ENCODE measurements around the gene SLC22A23. TPM values are rescaled to one million over a fixed set of nuclear protein-coding genes. Genes with fewer than 3 reads are reported as not detected.

SLC22A23 gene
- polyA plus RNA-seq, 1 donor (not counting 4 experiments of a cell fraction or from before 2014, with no cell fraction given): 4.3 TPM

GRCh38 chr6:3402310-3403237, 54.3 kb downstream of the SLC22A23 start:
- Histone ChIP-seq H3K79me2 (ENCODE audit: control insufficient read depth, insufficient read depth, low read length) (no peaks in the 10 kb centered on the region), H3K9me1 (ENCODE audit: control insufficient read depth, extremely low read depth, insufficient read depth, low read length) (no peaks in the 10 kb centered on the region), H3K4me3 (ENCODE audit: control insufficient read depth in 2 of 3, extremely low read depth in 1 of 3, insufficient read depth in 2 of 3, low read depth in 1 of 3, low read length in 3 of 3) (peak overlapping the region in 2 of 3 experiments; percentile 9 to 42), H3K9me3 (ENCODE audit: control insufficient read depth, low read depth, low read length) (no peaks in the 10 kb centered on the region), H3K4me2 (ENCODE audit: control insufficient read depth, extremely low read depth, insufficient read depth, low read depth, low read length) (peak overlapping the region; percentile 79), H4K20me1 (ENCODE audit: control insufficient read depth, extremely low read depth, insufficient read depth, low read length) (no peaks in the 10 kb centered on the region), H3K27me3 (ENCODE audit: control insufficient read depth, extremely low read depth, insufficient read depth, low read length) (no peaks in the 10 kb centered on the region), H2AFZ (ENCODE audit: control insufficient read depth, low read length) (peak overlapping the region; percentile 67), H3K4me1 (ENCODE audit: control insufficient read depth, extremely low read depth, insufficient read depth, low read length) (peaks cover 25% of the 10 kb centered on the region), H3K27ac (ENCODE audit: control insufficient read depth, insufficient read depth, low read length) (peak overlapping the region; percentile 67), H3K9ac (ENCODE audit: control insufficient read depth, extremely low read depth, insufficient read depth, low read length) (peak overlapping the region; percentile 23), H3K36me3 (ENCODE audit: control insufficient read depth in 2 of 2, extremely low read depth in 1 of 2, insufficient read depth in 2 of 2, low read length in 2 of 2) (peaks cover 0 to 1% of the 10 kb centered on the region in 2 experiments)
- DNase-seq (ENCODE audit: low read depth, low spot score) (peak; percentile 89), FAIRE-seq (peak; percentile 89)
- dilution Hi-C loops (cut with MboI; ENCODE audit: extremely low pct_ligation_motif_present, low sequenced_read_pairs): loop anchor here (25.0 kb wide), 1 partner anchor 310 kb away; no protein-coding TSS in a partner anchor
- TF ChIP-seq EZH2 (IDR thresholded peaks at IDR 0.05; ENCODE audit: low read length): no peak
- TF ChIP-seq, protein P1, sequence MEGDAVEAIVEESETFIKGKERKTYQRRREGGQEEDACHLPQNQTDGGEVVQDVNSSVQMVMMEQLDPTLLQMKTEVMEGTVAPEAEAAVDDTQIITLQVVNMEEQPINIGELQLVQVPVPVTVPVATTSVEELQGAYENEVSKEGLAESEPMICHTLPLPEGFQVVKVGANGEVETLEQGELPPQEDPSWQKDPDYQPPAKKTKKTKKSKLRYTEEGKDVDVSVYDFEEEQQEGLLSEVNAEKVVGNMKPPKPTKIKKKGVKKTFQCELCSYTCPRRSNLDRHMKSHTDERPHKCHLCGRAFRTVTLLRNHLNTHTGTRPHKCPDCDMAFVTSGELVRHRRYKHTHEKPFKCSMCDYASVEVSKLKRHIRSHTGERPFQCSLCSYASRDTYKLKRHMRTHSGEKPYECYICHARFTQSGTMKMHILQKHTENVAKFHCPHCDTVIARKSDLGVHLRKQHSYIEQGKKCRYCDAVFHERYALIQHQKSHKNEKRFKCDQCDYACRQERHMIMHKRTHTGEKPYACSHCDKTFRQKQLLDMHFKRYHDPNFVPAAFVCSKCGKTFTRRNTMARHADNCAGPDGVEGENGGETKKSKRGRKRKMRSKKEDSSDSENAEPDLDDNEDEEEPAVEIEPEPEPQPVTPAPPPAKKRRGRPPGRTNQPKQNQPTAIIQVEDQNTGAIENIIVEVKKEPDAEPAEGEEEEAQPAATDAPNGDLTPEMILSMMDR (optimal IDR thresholded peaks at IDR 0.05 in 1 of 3, IDR thresholded peaks at IDR 0.05 in 1 of 3, conservative IDR thresholded peaks at IDR 0.05 in 1 of 3; ENCODE audit: extremely low read depth in 1 of 3, insufficient read depth in 2 of 3, low read length in 3 of 3): peak; percentile 54 to 76 (median 56)

- H3K4me3 ChIP-seq (ENCODE audit: control insufficient read depth in 2 of 3, extremely low read depth in 1 of 3, insufficient read depth in 2 of 3, low read depth in 1 of 3, low read length in 3 of 3): no peak overlapping the region
- H3K36me3 ChIP-seq (ENCODE audit: control insufficient read depth in 2 of 2, extremely low read depth in 1 of 2, insufficient read depth in 2 of 2, low read length in 2 of 2): no peaks in the 10 kb centered on the region
- TF ChIP-seq, protein P1 (optimal IDR thresholded peaks at IDR 0.05 in 1 of 3, IDR thresholded peaks at IDR 0.05 in 1 of 3, conservative IDR thresholded peaks at IDR 0.05 in 1 of 3; ENCODE audit: extremely low read depth in 1 of 3, insufficient read depth in 2 of 3, low read length in 3 of 3): no peak
- TF ChIP-seq EZH2 (IDR thresholded peaks at IDR 0.05; ENCODE audit: low read length): no peak
- H3K9me1 ChIP-seq (ENCODE audit: control insufficient read depth, extremely low read depth, insufficient read depth, low read length): no peaks in the 10 kb centered on the region
- H2AFZ ChIP-seq (ENCODE audit: control insufficient read depth, low read length): no peak overlapping the region
- peaks cover 28% of the 10 kb centered on the region for H3K4me1 ChIP-seq (ENCODE audit: control insufficient read depth, extremely low read depth, insufficient read depth, low read length)
- H4K20me1 ChIP-seq (ENCODE audit: control insufficient read depth, extremely low read depth, insufficient read depth, low read length): no peaks in the 10 kb centered on the region
- H3K4me2 ChIP-seq (ENCODE audit: control insufficient read depth, extremely low read depth, insufficient read depth, low read depth, low read length): no peak overlapping the region
- no peaks in the 10 kb centered on the region for H3K79me2 ChIP-seq (ENCODE audit: control insufficient read depth, insufficient read depth, low read length)
- dilution Hi-C loops (cut with MboI; ENCODE audit: extremely low pct_ligation_motif_present, low sequenced_read_pairs): loop anchor here (25.0 kb wide), 1 partner anchor 312 kb away; no protein-coding TSS in a partner anchor
- FAIRE-seq (no peak), DNase-seq (ENCODE audit: low read depth, low spot score) (no peak)
- no peak overlapping the region for H3K27ac ChIP-seq (ENCODE audit: control insufficient read depth, insufficient read depth, low read length)
- H3K27me3 ChIP-seq (ENCODE audit: control insufficient read depth, extremely low read depth, insufficient read depth, low read length): no peaks in the 10 kb centered on the region
- no peak overlapping the region for H3K9ac ChIP-seq (ENCODE audit: control insufficient read depth, extremely low read depth, insufficient read depth, low read length)
- no peaks in the 10 kb centered on the region for H3K9me3 ChIP-seq (ENCODE audit: control insufficient read depth, low read depth, low read length)
These were observed 56.7 kb downstream of the SLC22A23 start for GRCh38 chr6:3400162-3400561.

All from keratinocyte (primary cell).